GM19452 (cell line): ENCODE measurements around the gene FCHSD2.

Source experiments
- ATAC-seq: cut with Tn5 transposase; IDR thresholded peaks from one replicate; pipeline ENCODE4 v1.9.1; 2021; ENCODE audit not compliant: unreplicated experiment

Gene FCHSD2

DNA sequence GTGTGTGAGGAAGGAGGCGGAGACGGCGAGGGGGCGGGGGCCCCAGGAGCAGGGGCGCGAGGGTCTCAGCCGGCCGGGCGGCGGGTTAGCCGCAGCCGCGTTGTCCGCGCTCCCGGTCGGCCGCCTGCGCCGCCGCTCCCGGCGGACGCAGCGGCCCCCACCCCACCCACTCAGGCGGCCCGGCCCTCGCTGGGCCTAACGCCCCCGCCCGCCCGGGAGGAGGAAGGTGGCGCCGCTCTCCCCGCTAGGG lies at the start of gene FCHSD2:
TSS of gene FCHSD2 (minus strand) at position 191 of the 250 bp plus-strand sequence. CDS start 441 bp downstream, outside the sequence.
- ATAC-seq = no peak

DNA sequence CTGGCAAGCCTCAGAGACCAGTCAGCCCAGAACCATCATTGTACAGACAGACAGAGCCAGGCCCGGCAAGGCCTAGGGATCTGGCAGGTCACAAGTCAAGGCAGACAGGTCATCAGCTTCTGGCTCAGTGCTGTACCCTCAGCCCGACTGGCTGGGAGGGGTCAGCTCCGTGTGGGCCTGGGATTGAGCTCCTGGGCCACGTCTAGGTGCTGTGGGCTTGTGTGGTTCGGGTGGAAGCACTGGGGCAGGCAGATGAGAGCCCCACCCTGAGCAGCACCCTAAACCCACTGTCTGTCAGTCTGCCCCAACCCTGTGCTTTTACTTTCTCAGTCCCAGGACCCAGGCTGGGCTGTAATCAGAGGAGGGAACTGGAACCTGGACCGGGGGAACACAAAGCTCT lies 49.0 kb upstream of the FCHSD2 start:
- ATAC-seq = no peak

DNA sequence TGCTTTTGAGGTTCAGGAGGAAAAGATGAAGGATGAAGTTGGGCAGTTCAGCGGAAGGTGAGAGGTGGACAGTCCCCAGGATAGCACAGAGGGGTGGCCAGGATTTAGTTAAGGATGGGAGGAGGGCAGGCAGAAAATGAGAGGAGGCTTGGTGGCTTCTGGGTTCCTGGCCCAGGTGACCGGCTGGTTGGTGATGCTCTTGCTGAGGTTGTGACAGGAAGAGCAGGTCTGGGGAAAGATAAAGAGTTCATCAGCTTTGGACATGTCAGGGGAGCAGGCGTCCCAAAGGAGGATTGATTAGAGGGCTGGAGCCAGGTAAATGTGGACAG lies 48.4 kb upstream of the FCHSD2 start:
- no peak for ATAC-seq

DNA sequence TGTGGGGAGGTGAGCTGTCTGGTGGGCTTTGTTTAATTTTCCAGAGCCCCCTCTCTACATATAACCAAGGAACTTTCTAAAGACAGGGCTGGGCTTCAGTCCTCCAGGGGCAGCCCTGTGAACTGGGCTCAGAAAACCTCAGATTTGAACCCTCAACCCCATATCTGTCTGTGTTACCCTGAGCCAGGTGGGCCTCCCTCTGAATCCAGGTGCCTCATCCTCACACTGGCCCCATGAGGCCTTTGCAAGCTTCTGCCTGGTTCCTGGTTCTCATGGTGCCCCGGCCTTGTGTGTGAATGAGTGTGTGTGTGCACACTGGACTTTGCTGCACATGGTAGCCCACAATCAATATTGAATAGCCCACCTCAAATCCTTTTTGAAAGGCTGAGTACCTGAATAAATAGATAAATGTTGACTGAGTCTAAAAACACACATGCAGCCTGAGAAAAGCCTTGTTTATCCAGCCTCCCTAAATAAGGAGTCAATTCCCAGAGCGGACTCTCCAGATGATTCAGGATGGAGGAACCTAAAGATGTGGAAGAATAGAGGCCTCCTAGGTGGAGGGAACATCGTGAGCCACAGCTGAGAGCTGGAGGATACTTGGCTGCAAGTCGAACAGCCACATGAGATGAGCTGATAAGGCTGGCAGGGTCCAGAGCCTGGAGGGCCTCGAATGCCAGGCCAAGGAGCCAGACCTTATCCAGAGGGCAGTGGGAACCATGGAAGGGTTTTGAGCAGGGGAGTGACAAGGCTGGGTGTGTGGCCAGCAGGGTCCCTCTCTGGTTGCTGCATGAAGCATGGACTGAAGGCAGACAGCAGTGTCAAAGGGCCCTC lies 47.8 kb upstream of the FCHSD2 start:
- ATAC-seq = no peak

DNA sequence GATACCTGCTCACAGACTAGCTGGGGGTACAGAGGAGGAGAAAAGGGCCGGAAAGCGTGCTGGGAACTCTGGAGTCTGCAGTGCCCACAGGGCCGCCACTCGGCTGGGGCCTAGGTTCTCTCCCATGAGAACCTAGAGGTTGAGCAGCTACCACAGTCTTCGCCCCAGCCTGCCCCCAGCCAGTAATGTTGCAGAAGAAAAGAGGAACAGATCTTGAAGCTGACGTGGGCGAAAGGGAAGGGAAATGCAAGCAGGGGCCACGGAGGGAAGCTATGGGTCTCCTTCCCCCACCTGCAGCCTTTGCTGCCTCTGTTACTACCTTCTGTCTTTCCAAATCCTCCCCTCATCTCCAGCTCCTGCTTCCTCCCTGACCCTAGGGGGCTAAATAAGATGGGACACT lies 47.2 kb upstream of the FCHSD2 start:
- ATAC-seq = no peak

DNA sequence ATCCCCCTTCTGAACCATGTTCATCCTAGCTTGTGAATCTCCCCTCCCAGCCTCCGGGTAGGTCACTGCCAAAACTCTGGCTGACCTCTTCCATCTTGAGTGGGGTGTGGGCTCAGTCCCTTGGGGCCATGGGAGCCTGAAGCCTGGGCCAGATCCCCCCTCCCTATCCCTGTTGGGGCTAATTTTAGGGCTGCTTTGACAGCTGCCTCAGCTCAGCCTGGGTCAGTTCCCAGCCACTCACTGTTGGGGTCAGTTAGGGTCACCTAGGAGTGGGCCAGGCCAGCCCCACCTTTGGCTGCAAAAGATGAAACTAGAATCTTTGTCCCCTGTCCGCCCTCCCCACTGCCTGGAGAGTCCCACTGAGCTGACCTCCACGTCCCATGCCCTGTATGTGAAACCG lies 46.2 kb upstream of the FCHSD2 start:
- no peak for ATAC-seq

DNA sequence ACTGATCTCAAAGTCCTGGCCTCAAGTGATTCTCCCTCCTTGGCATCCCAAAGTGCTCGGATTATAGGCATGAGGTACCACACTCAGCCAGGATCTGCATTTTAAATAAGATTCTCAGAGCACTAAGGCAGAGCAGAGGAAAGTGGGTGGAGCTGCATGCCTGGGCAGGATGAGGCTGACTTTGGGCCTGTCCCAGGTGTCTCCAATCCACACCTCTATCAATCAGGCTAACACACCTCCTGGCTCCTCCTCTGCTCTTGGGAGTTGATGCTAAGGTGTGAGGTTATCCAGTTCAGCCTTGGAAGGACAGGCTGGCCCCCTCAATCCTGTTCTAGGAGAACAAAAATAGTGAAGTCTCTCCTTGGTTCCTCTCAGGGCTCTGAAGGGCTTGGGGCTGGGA lies 45.7 kb upstream of the FCHSD2 start:
- no peak for ATAC-seq

DNA sequence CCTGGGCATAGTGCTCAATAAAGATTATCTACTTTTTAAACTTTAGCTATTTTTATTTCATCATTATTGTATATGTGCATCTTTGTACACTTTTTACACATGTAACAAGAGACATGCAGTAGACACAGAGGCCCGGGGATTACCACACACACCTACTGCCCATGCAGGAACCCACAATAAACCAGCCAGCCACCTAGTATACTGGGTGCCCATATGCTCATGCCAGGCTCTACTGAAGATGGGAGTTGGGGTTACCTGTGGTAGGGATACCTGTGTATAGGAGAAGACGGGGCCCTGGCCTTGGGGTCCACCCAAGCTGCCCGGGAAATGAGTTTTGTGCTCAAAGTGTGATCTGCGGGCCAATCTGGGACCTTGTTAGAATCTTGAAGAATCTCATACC lies 44.8 kb upstream of the FCHSD2 start:
- no peak for ATAC-seq

DNA sequence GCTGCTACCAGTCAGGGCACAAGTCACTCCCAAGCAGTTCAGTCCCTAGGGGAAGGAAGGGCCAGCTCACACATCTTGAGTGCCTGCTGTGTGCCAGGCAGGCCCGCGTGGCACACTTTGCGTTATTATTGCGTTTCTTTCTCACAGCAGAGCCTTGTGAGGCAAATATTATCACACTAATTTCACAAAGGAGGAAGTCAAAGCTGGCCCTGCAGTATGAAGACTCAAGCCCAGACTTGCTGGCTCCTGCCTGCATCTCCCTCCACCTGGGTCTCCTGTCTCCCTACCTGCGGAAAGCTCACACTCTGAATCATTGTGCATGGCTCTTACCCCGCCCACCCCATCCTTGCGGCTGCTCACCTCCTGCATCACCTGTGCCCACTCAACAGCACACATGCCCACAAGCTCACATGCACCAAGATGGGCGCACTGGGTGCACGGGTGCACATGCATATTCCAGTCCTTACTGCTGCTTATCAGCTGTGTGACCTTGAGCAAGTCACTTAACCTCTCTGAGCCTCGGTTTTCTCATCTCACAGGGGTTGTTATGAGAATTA lies 44.3 kb upstream of the FCHSD2 start:
- no peak for ATAC-seq

DNA sequence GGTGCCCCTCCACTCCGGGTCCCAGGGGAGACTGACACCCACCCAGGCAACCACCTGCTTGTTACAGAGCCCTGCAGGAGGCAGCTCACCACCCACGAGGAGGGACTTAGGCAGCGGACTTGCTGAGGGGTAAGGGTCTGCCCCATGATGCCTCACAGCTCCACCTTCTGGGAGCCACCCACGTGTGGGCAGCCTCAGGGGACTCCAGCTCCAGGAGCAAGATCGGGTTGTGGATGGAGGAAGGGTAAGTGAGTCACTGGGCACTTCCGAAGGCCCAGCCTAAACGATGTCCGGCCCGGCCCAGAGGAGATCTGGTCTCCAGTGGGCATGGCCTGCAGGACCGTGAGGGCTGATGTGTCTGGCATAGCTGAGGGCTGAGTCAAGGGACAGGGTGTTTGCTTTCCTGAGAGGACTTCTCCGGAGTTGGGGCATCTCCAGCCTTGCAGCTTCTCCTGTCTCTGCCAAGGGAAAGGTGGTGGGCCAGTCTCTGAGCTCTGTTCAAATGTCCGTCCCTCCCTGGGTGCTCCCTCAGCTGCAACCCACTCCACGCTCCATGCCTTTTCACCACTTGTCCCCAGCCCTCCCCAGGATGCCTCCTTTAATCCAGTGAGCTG lies 43.7 kb upstream of the FCHSD2 start:
- no peak for ATAC-seq

DNA sequence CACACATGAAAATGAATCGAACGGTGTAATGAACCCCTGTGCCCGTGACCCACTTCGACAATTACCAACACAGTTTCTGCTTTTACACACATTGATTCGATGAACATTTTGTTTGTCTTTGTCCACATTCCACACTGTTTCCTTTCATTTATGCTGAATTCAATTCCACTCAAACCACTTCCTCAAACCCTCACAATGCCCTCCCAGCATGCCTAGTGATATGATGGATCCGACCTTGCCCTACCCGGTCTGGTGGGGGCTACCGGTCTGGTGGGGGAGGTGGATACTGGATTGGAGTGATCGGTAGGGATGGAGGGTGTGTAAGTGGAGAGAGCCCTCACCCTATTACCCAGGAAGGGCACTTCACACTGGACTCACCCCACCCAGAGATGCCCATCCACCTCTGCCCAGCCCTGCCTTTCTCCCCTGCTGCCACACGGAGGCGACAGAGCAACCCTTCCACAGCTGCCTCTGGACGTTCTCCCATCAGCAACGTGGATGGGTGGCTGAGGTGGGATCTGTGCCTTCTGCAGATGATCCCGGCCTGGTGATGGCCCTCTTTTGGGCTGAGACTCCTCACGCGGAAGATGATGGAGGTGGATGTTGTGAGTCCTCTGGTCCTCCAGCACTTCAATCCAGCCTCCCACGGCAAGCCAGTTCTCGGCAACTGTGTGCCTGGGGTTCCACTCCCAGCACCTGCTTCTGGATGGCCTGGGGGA lies 43.0 kb upstream of the FCHSD2 start:
- no peak for ATAC-seq

DNA sequence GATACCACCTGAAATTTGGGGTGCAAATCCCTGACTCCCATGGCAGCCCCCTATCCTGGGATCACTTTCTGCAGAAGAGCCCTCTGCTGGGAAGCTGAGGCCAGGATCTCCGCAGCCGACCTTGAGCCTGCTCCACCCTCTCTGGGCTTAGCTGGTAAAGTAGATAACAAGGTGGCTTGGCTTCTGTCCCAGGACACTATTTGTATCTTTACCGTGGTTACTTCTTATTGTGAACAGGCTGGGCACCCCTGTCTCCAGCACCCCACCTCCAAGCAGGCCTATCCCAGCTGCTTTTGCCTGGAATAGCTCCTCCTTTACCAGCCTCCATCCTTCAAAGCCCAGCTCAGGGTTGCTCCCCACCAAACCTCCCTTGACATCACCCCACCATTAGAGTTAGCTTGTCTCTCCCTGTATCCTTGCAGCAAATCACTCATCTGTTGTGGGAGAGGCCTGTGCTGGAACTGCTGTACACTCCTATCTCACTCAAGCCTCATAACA lies 40.8 kb upstream of the FCHSD2 start:
- no peak for ATAC-seq

DNA sequence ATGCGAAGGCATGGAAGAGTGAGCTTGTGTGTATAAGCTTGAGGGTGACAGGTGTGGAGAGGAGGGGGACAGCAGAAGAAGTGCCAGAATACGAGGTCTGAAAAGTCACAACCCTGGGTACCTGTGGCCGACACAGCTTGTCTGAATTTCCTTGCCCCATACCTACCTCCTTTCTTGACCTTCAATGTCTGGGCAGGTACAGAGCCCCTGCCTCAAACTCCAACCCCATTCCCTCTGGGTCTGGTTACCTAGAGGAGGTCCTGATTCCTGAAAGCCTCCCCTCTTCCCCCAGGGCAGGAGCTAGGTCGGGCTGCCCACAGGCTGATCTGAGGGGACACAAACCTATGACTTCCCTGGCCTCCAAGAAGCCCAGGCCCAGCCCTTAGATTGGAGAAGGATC lies 36.6 kb upstream of the FCHSD2 start:
- no peak for ATAC-seq

DNA sequence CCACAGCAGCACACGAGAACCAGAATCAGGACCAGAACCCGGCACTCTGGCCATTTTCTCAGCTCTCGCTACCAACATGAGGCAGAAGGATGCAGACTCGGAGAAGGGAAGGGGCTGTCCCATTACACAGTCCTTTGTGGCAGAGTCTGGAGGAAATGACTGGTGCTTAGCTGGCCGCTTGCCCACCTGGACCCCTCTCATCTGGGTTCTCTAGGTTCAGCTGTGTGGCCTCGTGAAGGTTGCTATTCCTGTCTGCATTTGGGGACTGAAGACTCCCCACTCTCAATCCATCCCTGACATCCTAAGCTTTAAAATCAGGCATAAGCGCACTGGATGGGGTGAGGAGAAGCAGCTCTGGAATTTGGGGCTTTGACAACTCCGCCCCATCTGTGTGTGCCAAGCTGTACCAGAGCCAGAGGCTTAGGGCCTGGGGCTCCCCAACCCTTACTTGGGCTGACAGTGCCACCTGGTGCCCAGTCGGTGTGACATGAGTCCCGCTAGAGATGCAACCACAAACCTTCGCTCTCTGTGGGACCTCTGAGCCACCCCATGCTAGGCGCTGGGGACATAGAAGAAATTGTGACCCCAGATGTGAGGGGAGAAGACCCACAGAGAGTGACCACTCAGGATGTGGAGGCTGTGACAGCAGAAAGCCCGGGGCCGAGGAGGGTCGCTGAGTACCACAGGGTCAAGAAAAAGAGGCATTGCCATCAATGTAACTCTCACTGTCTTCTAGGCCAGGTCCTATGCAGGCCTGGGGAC lies 35.8 kb upstream of the FCHSD2 start:
- peak; percentile 83 for ATAC-seq

DNA sequence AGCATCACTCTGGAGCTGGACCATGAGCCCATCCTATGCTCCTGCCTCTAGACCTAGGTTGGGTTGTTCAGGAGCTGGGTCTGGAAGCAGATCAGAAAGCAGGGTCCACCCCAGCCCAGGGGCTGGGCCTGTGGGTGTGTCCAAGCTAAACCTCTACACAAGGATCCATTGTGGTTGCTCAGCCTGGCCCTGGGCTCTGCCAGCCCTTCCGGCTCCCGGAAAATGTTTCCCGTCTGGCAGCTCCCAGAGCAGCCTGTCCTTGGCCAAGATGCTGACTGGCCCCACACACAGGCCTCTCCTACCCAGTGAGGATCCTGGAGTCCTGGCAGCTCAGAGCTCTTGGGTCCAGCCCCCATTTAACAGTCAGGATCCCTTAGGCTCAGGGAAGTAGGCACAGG lies 35.3 kb upstream of the FCHSD2 start:
- no peak for ATAC-seq

DNA sequence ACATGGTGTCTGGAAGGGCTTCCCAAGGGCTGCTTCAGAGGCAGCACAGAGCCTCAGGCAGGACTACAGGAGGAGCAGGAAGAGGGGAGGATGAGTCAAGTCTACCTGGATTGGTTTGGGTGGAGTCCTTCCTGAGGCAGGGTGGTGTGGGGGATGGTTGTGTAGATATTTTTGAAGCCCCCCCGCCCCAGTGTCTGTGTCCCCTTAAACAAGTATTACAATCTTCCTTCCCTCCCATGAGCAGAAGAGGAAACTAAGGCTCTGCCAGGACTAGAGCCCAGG lies 34.7 kb upstream of the FCHSD2 start:
- no peak for ATAC-seq

DNA sequence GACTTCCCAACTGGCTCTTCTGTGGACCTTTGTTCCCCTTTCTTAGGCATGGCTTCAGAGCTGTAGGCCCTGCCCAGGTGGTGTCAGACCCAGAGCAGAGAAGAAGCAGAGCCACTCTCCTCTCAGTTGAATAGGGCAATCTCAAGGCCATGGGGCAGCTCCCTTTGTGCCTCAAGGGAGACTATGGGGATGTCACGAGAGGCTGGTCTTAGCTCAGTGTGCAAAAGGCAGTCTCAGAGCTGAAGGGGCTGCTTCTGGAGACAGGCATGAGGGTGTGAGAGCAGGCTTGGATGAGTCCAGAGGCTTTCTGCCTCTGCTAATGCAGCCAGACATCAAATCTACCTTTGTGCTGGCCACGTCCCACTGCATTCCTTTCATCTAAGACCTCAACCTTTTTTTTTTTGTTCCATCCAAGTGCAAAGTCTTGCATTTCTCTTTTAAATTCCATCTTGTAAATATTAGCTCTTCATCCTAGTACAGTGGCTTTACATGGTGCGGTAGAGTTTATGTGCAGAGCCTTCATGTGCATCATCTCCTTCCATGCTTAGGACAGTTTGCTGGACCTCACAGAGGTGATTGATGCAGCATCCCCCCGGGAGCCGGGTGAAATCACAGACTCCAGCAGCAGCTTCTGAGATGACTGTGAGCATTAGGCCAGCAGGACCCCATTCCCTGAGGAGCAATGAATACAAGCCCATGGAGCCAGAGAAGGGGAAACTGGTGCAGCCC lies 34.2 kb upstream of the FCHSD2 start:
- no peak for ATAC-seq

DNA sequence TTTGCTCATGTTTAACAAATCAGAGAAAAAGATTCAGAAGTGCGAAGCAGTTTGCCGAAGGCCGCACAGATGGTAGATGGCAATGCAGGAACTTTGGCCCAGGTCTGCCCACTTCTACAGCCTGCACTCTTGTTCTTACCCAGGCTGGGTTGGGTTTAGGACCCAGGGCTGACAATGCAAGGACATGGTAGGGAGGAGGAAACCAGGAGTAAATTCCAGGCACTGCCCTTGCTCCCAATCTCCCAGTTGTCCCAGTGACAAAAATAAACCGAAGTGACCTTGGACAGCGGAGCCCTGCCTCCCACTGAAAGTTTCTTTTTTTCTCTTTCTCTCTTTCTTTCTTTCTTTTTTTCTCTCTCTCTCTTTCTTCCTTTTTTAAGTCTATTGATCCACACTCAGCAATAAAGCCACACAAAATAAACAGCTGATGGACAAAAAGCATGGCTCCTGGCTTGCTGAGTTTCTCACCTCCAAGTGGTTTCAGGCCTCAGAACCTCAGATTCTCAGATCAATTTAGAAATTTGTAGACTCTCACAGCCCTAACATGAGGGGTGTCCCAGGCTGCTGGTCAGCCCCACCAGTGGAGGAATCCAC lies 33.5 kb upstream of the FCHSD2 start:
- ATAC-seq = no peak

DNA sequence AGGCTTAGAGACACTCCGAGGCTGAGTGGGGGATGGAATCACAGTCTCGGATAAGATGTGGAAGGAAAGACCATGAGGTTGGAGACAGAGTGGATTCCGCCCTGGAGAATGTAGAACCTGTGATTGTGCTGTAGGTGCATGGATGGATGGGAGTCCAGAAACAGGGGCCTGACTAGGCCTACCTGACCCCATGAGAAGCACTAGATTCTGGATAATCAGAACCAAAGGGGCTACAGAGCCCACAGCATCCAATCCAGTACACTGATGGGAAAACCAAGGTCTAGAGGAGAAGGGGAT lies 32.3 kb upstream of the FCHSD2 start:
- ATAC-seq = no peak

DNA sequence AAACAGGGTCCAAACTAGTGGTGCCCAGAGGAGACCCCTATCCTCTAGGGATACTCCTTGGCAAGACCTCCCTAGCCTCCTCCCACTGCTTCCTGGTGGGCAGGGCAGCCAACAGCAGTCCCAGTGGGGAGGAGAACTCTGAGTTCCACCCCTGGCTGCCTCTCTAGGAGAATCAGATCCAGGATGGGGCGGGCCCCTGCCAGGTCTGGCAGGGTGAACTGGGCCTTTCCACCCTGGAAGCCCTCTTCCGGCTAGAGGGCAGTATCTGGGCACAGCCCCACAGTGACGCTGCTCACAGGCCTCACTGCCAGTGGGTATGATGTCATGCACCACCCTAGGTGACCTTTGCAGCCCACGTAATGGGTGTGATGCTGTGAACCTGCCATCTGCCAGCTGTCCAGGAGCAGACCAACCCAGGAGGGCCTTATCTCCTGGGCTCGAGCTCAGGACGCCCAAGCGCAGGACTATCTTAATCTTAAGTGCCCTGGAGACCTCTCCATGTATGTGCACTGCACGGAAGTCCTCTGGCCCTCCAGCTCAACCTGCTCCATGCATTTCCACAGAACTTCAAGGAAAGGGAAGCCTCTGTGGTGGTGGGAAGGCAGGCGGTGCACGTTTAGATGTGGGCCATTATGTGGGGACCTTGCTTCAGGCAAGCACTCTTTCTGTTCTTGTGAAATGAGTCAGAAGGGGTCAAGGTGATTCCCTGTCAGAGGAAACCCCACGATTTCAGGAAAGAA lies 31.8 kb upstream of the FCHSD2 start:
- ATAC-seq = no peak
